ENCODE results near the gene PSENEN. TPM values are rescaled to one million over a fixed set of nuclear protein-coding genes. Genes with fewer than 3 reads are reported as not detected.

Gene PSENEN
- total and polyA plus RNA-seq, 9 of the 15 experiments (the other 6 are each of a cell fraction or from before 2014, with no cell fraction given), result 34.5 to 299 (median 61.1) TPM

DNA sequence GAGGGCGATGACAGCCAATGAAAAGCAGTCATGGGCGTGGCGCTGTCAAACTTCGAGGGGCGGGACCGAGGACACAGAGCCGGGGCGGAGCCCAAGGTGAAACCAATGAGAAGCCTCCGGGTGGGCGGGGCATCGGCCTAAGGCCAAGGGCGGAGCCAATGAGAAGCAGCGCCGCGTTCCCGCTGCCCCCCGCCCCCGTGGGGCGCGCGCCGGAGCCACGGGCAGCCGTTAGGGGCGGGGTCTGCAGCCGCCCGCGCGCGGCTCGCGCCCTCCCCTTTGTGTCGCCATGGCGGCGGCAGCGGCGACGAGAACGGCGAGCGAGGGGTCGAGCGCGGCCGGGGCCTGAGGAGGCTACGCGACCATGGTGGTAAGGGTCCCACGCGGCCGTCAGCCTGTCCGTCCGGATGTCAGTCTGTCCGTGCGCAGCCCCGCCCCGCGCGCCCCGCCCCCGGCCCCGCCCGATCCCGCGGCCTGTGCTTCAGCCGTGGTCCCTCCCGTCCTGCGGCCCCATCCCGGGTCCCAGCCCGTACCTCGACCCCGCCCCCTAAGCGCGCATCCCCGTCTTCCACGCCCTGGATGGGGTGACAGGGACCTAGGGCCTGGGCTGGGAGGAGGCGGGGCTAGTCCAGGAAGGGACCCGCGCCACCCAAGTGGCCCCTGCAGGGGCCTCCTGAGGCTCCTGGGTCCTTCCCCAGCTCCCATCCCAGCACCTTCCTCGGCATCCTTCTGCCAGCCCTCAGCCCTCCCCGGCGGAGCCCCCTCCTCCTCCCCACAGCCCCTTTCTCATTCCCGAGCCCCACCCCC lies 30.0 kb downstream of the PSENEN start, which contains the start of gene ARHGAP33 (continued):
- TF ChIP-seq, protein P1, sequence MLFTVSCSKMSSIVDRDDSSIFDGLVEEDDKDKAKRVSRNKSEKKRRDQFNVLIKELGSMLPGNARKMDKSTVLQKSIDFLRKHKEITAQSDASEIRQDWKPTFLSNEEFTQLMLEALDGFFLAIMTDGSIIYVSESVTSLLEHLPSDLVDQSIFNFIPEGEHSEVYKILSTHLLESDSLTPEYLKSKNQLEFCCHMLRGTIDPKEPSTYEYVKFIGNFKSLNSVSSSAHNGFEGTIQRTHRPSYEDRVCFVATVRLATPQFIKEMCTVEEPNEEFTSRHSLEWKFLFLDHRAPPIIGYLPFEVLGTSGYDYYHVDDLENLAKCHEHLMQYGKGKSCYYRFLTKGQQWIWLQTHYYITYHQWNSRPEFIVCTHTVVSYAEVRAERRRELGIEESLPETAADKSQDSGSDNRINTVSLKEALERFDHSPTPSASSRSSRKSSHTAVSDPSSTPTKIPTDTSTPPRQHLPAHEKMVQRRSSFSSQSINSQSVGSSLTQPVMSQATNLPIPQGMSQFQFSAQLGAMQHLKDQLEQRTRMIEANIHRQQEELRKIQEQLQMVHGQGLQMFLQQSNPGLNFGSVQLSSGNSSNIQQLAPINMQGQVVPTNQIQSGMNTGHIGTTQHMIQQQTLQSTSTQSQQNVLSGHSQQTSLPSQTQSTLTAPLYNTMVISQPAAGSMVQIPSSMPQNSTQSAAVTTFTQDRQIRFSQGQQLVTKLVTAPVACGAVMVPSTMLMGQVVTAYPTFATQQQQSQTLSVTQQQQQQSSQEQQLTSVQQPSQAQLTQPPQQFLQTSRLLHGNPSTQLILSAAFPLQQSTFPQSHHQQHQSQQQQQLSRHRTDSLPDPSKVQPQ (CRISPR knock-in tag; IDR thresholded peaks at IDR 0.05; ENCODE audit: borderline replicate concordance), result no peak
- TF ChIP-seq CREBBP (IDR thresholded peaks at IDR 0.05; ENCODE audit: low read depth, low read length) (no peak), PPARD (CRISPR knock-in tag; IDR thresholded peaks at IDR 0.05) (no peak), IRF2 (CRISPR knock-in tag; IDR thresholded peaks at IDR 0.05) (no peak), MXD1 (CRISPR knock-in tag; IDR thresholded peaks at IDR 0.05; ENCODE audit: borderline replicate concordance, poor library complexity, severe bottlenecking) (no peak), RCOR1 (IDR thresholded peaks at IDR 0.05; ENCODE audit: borderline replicate concordance in 1 of 2, low read depth in 2 of 2, low read length in 2 of 2) (0 out of 4 replicates have a peak, but pooled peaks of 1 of the 2 experiments have one; percentile 28), NONO (IDR thresholded peaks at IDR 0.05; ENCODE audit: low read depth in 2 of 2, low read length in 1 of 2) (0 out of 4 replicates have a peak, but pooled peaks of 1 of the 2 experiments have one; percentile 41), POLR2G (IDR thresholded peaks at IDR 0.05; ENCODE audit: low read depth, low read length) (peak; percentile 86), ZNF274 (IDR thresholded peaks at IDR 0.05; ENCODE audit: borderline replicate concordance, low read depth, low read length) (no peak), ZNF655 (CRISPR knock-in tag; IDR thresholded peaks at IDR 0.05) (no peak), NEUROD1 (IDR thresholded peaks at IDR 0.05; ENCODE audit: borderline replicate concordance, low read depth, low read length, partially characterized antibody) (peak; percentile 69), ZNF785 (CRISPR knock-in tag; IDR thresholded peaks at IDR 0.05) (no peak), RBM34 (IDR thresholded peaks at IDR 0.05; ENCODE audit: borderline replicate concordance, insufficient read depth, low read length) (no peak), PRMT5 (CRISPR knock-in tag; IDR thresholded peaks at IDR 0.05) (no peak)
- TF ChIP-seq, protein P2, sequence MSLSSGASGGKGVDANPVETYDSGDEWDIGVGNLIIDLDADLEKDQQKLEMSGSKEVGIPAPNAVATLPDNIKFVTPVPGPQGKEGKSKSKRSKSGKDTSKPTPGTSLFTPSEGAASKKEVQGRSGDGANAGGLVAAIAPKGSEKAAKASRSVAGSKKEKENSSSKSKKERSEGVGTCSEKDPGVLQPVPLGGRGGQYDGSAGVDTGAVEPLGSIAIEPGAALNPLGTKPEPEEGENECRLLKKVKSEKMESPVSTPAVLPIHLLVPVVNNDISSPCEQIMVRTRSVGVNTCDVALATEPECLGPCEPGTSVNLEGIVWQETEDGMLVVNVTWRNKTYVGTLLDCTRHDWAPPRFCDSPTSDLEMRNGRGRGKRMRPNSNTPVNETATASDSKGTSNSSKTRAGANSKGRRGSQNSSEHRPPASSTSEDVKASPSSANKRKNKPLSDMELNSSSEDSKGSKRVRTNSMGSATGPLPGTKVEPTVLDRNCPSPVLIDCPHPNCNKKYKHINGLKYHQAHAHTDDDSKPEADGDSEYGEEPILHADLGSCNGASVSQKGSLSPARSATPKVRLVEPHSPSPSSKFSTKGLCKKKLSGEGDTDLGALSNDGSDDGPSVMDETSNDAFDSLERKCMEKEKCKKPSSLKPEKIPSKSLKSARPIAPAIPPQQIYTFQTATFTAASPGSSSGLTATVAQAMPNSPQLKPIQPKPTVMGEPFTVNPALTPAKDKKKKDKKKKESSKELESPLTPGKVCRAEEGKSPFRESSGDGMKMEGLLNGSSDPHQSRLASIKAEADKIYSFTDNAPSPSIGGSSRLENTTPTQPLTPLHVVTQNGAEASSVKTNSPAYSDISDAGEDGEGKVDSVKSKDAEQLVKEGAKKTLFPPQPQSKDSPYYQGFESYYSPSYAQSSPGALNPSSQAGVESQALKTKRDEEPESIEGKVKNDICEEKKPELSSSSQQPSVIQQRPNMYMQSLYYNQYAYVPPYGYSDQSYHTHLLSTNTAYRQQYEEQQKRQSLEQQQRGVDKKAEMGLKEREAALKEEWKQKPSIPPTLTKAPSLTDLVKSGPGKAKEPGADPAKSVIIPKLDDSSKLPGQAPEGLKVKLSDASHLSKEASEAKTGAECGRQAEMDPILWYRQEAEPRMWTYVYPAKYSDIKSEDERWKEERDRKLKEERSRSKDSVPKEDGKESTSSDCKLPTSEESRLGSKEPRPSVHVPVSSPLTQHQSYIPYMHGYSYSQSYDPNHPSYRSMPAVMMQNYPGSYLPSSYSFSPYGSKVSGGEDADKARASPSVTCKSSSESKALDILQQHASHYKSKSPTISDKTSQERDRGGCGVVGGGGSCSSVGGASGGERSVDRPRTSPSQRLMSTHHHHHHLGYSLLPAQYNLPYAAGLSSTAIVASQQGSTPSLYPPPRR (CRISPR knock-in tag; IDR thresholded peaks at IDR 0.05; ENCODE audit: borderline replicate concordance), result no peak
